K562 (cell line): ENCODE measurements around the gene VAC14. TPM values are rescaled to one million over a fixed set of nuclear protein-coding genes. Genes with fewer than 3 reads are reported as not detected.
A peak's percentile ranks its signal among the peaks of the same experiment; 100 is the strongest.

Source experiments
- ATAC-seq: fragments of 200-7000 bp; cut with Tn5 transposase; 3 replicates; pipeline ENCODE4 v1.9.1; 2020; ENCODE audit warnings: moderate library complexity
- BruUV-seq: library from RNA; stranded (reverse); fragments of 400-500 nt; replicated peaks from 2 replicates; lab custom pipeline; 2021; lab: Mats Ljungman, UMichigan
- CTCF ChIA-PET: fragments of 300-600 bp; formaldehyde crosslinking; extraction: SDS; loops from one replicate; lab custom pipeline; 2021; ENCODE audit warnings: low intra/inter-chr PET ratio; lab: Yijun Ruan, JAX
- POLR2A ChIA-PET: fragments of 300-600, 350-650 bp; sonication (Branson Sonifier 250); formaldehyde crosslinking; extraction: SDS; loops from one replicate; lab custom pipeline; 2021; ENCODE audit warnings: antibody characterized with exemption, inconsistent platforms; lab: Yijun Ruan, JAX
- DNase-seq, 4 experiments: peaks; one replicate each; pipeline versions ENCODE4 v3.0.0 to v3.0.0-alpha.2; 2011 to 2018; ENCODE audit warnings: low spot score in 3 of 4, mixed read lengths in 3 of 4; ENCODE audit errors: extremely low read depth in 1 of 4
- FAIRE-seq: peaks from 2 replicates; lab custom pipeline; 2011; peaks lifted over from hg19 to GRCh38; lab: Jason Lieb, UNC
- H2AFZ ChIP-seq: 2 replicates; pipeline ENCODE4 v1.6.0; 2011; ENCODE audit warnings: low read depth, low read length, control low read depth, inconsistent platforms
- H3K27ac ChIP-seq: fragments of 200-600 bp; 3 replicates; pipeline ENCODE4 v1.8.0; 2011; ENCODE audit warnings: low read depth, mild to moderate bottlenecking, control low read depth, inconsistent platforms, low read length, moderate library complexity, mixed read lengths; ENCODE audit errors: extremely low read depth
- H3K27me3 ChIP-seq, 2 experiments: fragments of 300-600 bp in 1 of 2; 2 replicates in 1 of 2; 3 replicates in 1 of 2; pipeline versions ENCODE4 v1.6.0 to v1.8.0; 2011; ENCODE audit warnings: inconsistent platforms in 2 of 2, low read length in 2 of 2, mild to moderate bottlenecking in 1 of 2, mixed read lengths in 1 of 2, moderate library complexity in 1 of 2; ENCODE audit not compliant: control insufficient read depth in 2 of 2, insufficient read depth in 2 of 2
- H3K36me3 ChIP-seq: fragments of 300-600 bp; 3 replicates; pipeline ENCODE4 v1.8.0; 2011; ENCODE audit warnings: mild to moderate bottlenecking, low read length, inconsistent platforms; ENCODE audit not compliant: control insufficient read depth, insufficient read depth
- H3K4me1 ChIP-seq, 2 experiments: fragments of 200-600 bp in 1 of 2; replicated peaks in 1 of 2; 2 replicates in 1 of 2; 3 replicates in 1 of 2; pipeline versions ENCODE4 v1.5.1 to v1.8.0; 2011; ENCODE audit warnings: inconsistent platforms in 2 of 2, low read length in 2 of 2, mild to moderate bottlenecking in 1 of 2, mixed read lengths in 1 of 2, moderate library complexity in 1 of 2; ENCODE audit not compliant: control insufficient read depth in 2 of 2, insufficient read depth in 2 of 2
- H3K4me2 ChIP-seq: 2 replicates; pipeline ENCODE4 v1.6.1; 2011; ENCODE audit warnings: low read length, control low read depth, inconsistent platforms, mixed read lengths; ENCODE audit not compliant: insufficient read depth
- H3K4me3 ChIP-seq: fragments of 200-600 bp; sonication (generic), shearing (Covaris generic); 2 replicates; pipeline ENCODE4 v1.5.1; 2016; ENCODE audit warnings: control low read depth, inconsistent platforms
- H3K79me2 ChIP-seq: fragments of 200-600 bp; 3 replicates; pipeline ENCODE4 v1.8.0; 2011; ENCODE audit warnings: low read length, inconsistent platforms; ENCODE audit not compliant: control insufficient read depth, insufficient read depth
- H3K9ac ChIP-seq, 2 experiments: 2 replicates each; pipeline versions ENCODE4 v1.6.0 to v1.6.1; 2011; ENCODE audit warnings: low read depth in 2 of 2, low read length in 2 of 2, control low read depth in 1 of 2, inconsistent platforms in 1 of 2, mild to moderate bottlenecking in 1 of 2, mixed read lengths in 1 of 2; ENCODE audit not compliant: insufficient read depth in 1 of 2
- H3K9me1 ChIP-seq: one replicate; pipeline ENCODE4 v1.6.0; 2011; ENCODE audit warnings: inconsistent platforms, mild to moderate bottlenecking, low read length, moderate library complexity; ENCODE audit not compliant: control insufficient read depth, insufficient read depth
- H3K9me3 ChIP-seq: replicated peaks from 2 replicates; pipeline ENCODE4 v1.5.1; 2011; ENCODE audit warnings: low read depth, low read length, inconsistent platforms; ENCODE audit not compliant: control insufficient read depth, insufficient read depth
- H4K20me1 ChIP-seq: replicated peaks from 2 replicates; pipeline ENCODE4 v1.6.1; 2011; ENCODE audit warnings: low read length, inconsistent platforms, mixed read lengths; ENCODE audit not compliant: control insufficient read depth, insufficient read depth
- CCAR2 ChIP-seq: fragments of 200-400 bp; formaldehyde crosslinking; IDR thresholded peaks from 2 replicates; pipeline ENCODE4 v1.6.1; 2017; ENCODE audit warnings: mild to moderate bottlenecking, low read depth, low read length
- IRF2 ChIP-seq: sonication (generic); formaldehyde crosslinking; IDR thresholded peaks from 2 replicates; pipeline ENCODE4 v1.8.1; 2022; ENCODE audit warnings: mild to moderate bottlenecking, missing genetic modification reagents
- KHSRP ChIP-seq: fragments of 450-650 bp; IDR thresholded peaks from 2 replicates; pipeline ENCODE4 v1.6.1; 2017
- NR2C1 ChIP-seq, 2 experiments: fragments of 450-650 bp; IDR thresholded peaks; 2 replicates each; pipeline ENCODE4 v1.6.1; 2017; ENCODE audit warnings: mild to moderate bottlenecking in 2 of 2, antibody characterized with exemption in 1 of 2, inconsistent platforms in 1 of 2, missing compliant biosample characterization in 1 of 2, missing genetic modification characterization in 1 of 2
- OTX1 ChIP-seq: fragments of 450-650 bp; formaldehyde crosslinking; IDR thresholded peaks from 2 replicates; pipeline ENCODE4 v1.4.0; 2022; ENCODE audit warnings: mild to moderate bottlenecking
- POLR2A ChIP-seq: fragments of 450-650 bp; conservative IDR thresholded peaks from 2 replicates; pipeline ENCODE4 v1.6.1; 2016
- ZNF140 ChIP-seq: fragments of 250-450 bp; sonication (Bioruptor Pico); IDR thresholded peaks from 2 replicates; pipeline ENCODE4 v1.8.0; 2021; ENCODE audit warnings: moderate library complexity, mild to moderate bottlenecking, inconsistent platforms
- ZNF274 ChIP-seq: IDR thresholded peaks from 2 replicates; pipeline ENCODE4 v1.6.1; 2011; ENCODE audit warnings: low read depth, mild to moderate bottlenecking, low read length, moderate library complexity, borderline replicate concordance
- ZNF583 ChIP-seq: fragments of 250-450 bp; sonication (Bioruptor Pico); IDR thresholded peaks from 2 replicates; pipeline ENCODE4 v1.4.0; 2020
- WGBS: fragments of 100-300 bp; shearing (Covaris generic); methylation state at CpG from one replicate; pipeline ENCODE4 v1.1.6; 2016; ENCODE audit warnings: low coverage, mixed read lengths; ENCODE audit not compliant: insufficient coverage; ENCODE audit errors: missing lambda C conversion rate; 5-methylcytosine and 5-hydroxymethylcytosine counted together
- in situ Hi-C: fragments of 300-500 bp; cut with MboI; formaldehyde crosslinking; loops from 4 replicates; pipeline ENCODE4 v1.15.0; 2018; ENCODE audit warnings: inconsistent platforms, mixed read lengths
- intact Hi-C: fragments of 100-400 bp; cut with micrococcal nuclease; formaldehyde crosslinking; loops from 2 replicates; pipeline ENCODE4 v1.14.2; 2022
- polyA plus RNA-seq, 8 experiments: library from polyadenylated mRNA; depleted of rRNA in 4 of 8; stranded (reverse) in 5 of 8; unstranded in 3 of 8; fragments of >200 nt; fragmentation: Nextera tagmentation in 2 of 8; fragmentation: Illumina TruSeq in 1 of 8; extraction: Ambion mirVana in 2 of 8; extraction: Trizol in 1 of 8; gene quantifications; 2 replicates each; pipeline versions ENCODE4 v1.2.1 to v1.2.3, GENCODE V29; 2011 to 2014; ENCODE audit warnings: inconsistent platforms in 1 of 8, missing spikeins in 1 of 8
- total RNA-seq, 7 experiments: library from RNA; depleted of rRNA in 6 of 7; stranded (reverse); fragments of >200 nt in 6 of 7; fragmentation: Illumina TruSeq in 2 of 7; extraction: Trizol in 2 of 7; gene quantifications; 2 replicates each; pipeline versions ENCODE4 v1.2.1 to v1.2.3, GENCODE V29; 2011 to 2021; ENCODE audit warnings: low replicate concordance in 1 of 7
- TF ChIP-seq, protein P1 (sequence below), 2 experiments: IDR thresholded peaks; 2 replicates each; pipeline ENCODE4 v1.6.1; 2012; ENCODE audit warnings: improper control_type of control experiment in 2 of 2, low read depth in 2 of 2, low read length in 2 of 2, borderline replicate concordance in 1 of 2
- TF ChIP-seq, protein P2 (sequence below): sonication (generic); formaldehyde crosslinking; IDR thresholded peaks from 2 replicates; pipeline ENCODE4 v1.5.0; 2020; ENCODE audit warnings: missing genetic modification reagents

The VAC14 gene
- total and polyA plus RNA-seq, 9 of the 15 experiments (the other 6 are each of a cell fraction or from before 2014, with no cell fraction given) = 1.3 to 41.6 (median 26.6) TPM

DNA sequence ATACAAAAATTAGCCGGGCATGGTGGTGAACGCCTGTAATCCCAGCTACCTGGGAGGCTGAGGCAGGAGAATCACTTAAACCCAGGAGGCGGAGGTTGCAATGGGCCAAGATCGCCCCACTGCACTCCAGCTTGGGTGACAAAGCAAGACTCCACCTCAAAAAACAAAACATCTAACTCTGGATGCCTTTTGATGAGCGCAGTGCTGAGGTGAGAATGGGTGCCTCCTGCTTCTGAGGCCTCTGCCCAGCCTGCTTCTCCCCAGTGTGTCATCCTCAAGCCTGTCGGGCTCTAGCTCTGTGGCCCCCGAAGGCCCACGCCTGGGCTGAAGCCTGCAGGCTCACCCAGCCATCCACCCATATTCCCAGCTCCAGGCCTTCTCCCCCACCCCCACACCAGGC lies 104.6 kb downstream of the VAC14 start:
- H4K20me1 ChIP-seq = no peaks in the 10 kb centered on the region
- peaks cover 25% of the 10 kb centered on the region; the same call in 1 of the 3 replicates for H3K36me3 ChIP-seq
- in situ Hi-C loops = no loop called here
- 57% methylated on average over 8 of the region's 8 CpGs for WGBS
- H3K79me2 ChIP-seq = no peaks in the 10 kb centered on the region
- H2AFZ ChIP-seq = no peak overlapping the region; the same call in 1 of the 2 replicates
- FAIRE-seq = peak; percentile 58
- H3K4me1 ChIP-seq = peaks cover 25 to 79% of the 10 kb centered on the region in 2 experiments
- CTCF ChIA-PET = no interaction called here
- no peak for ATAC-seq
- TF ChIP-seq ZNF583 (CRISPR knock-in tag) = no peak
- TF ChIP-seq ZNF274 = no peak
- TF ChIP-seq, protein P1, sequence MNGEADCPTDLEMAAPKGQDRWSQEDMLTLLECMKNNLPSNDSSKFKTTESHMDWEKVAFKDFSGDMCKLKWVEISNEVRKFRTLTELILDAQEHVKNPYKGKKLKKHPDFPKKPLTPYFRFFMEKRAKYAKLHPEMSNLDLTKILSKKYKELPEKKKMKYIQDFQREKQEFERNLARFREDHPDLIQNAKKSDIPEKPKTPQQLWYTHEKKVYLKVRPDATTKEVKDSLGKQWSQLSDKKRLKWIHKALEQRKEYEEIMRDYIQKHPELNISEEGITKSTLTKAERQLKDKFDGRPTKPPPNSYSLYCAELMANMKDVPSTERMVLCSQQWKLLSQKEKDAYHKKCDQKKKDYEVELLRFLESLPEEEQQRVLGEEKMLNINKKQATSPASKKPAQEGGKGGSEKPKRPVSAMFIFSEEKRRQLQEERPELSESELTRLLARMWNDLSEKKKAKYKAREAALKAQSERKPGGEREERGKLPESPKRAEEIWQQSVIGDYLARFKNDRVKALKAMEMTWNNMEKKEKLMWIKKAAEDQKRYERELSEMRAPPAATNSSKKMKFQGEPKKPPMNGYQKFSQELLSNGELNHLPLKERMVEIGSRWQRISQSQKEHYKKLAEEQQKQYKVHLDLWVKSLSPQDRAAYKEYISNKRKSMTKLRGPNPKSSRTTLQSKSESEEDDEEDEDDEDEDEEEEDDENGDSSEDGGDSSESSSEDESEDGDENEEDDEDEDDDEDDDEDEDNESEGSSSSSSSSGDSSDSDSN (IDR thresholded peaks at IDR 0.05; ENCODE audit: borderline replicate concordance in 1 of 2, low read depth in 2 of 2, low read length in 2 of 2) = no peak
- TF ChIP-seq, protein P2, sequence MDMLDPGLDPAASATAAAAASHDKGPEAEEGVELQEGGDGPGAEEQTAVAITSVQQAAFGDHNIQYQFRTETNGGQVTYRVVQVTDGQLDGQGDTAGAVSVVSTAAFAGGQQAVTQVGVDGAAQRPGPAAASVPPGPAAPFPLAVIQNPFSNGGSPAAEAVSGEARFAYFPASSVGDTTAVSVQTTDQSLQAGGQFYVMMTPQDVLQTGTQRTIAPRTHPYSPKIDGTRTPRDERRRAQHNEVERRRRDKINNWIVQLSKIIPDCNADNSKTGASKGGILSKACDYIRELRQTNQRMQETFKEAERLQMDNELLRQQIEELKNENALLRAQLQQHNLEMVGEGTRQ = no peak
- TF ChIP-seq NR2C1 (IDR thresholded peaks at IDR 0.05) = no peak
- TF ChIP-seq NR2C1 (tag; IDR thresholded peaks at IDR 0.05) = no peak
- TF ChIP-seq OTX1 (CRISPR knock-in tag) = no peak
- no peak for TF ChIP-seq ZNF140 (CRISPR knock-in tag)
- TF ChIP-seq CCAR2 = no peak
- no peak for TF ChIP-seq POLR2A
- TF ChIP-seq KHSRP = no peak
- TF ChIP-seq IRF2 (CRISPR knock-in tag) = no peak
- H3K27me3 ChIP-seq = no peaks in the 10 kb centered on the region
- H3K9me1 ChIP-seq = no peaks in the 10 kb centered on the region
- POLR2A ChIA-PET = interaction anchor here (1.1 to 1.7 kb wide), 3 partner anchors 8 to 24 kb away, joined by 3 to 10 read pairs (median 3); no protein-coding TSS in a partner anchor
- intact Hi-C loops = no loop called here
- no peaks in the 10 kb centered on the region for H3K9me3 ChIP-seq
- no TSS peak for BruUV-seq
- DNase-seq = no peak
- peak overlapping the region in 1 of 2 experiments; percentile 86; a peak in 3 of 4 replicates for H3K9ac ChIP-seq
- no peak overlapping the region for H3K4me3 ChIP-seq
- no peak overlapping the region; the same call in 1 of the 2 replicates for H3K4me2 ChIP-seq
- H3K27ac ChIP-seq = peak overlapping the region; percentile 85; the same call in 2 of the 3 replicates
